Endothelial cell of umbilical vein (primary cell): Measurements from ENCODE around the gene BCL7C.

Experiments
- GATA2 ChIP-seq: IDR thresholded peaks from 2 replicates; pipeline ENCODE4 v1.7.0; 2011; ENCODE audit warnings: low read depth, mild to moderate bottlenecking, moderate library complexity, mixed read lengths, low read length; ENCODE audit not compliant: insufficient read length, insufficient read depth
- JUN ChIP-seq: IDR thresholded peaks from 2 replicates; pipeline ENCODE4 v1.6.1; 2011; ENCODE audit warnings: borderline replicate concordance, low read depth; ENCODE audit not compliant: insufficient read length, insufficient read depth
- MYC ChIP-seq: IDR thresholded peaks from one replicate; pipeline ENCODE4 v1.6.1; 2011; ENCODE audit warnings: mild to moderate bottlenecking, low read depth, low read length
- POLR2A ChIP-seq: IDR thresholded peaks from 2 replicates; pipeline ENCODE4 v1.6.1; 2012; ENCODE audit warnings: low read depth, mild to moderate bottlenecking, control low read depth, low read length
- POLR2AphosphoS5 ChIP-seq: IDR thresholded peaks from 2 replicates; pipeline ENCODE4 v1.6.1; 2012; ENCODE audit warnings: low read depth, mild to moderate bottlenecking, control low read depth, low read length, moderate library complexity; ENCODE audit not compliant: insufficient read depth
- TF ChIP-seq, protein P1 (sequence below), 2 donors: IDR thresholded peaks; 1 replicate in 1 of 2; 2 replicates in 1 of 2; pipeline ENCODE4 v1.5.1; 2011; ENCODE audit warnings: low read length in 2 of 2, mild to moderate bottlenecking in 2 of 2, moderate library complexity in 2 of 2, control low read depth in 1 of 2, inconsistent platforms in 1 of 2, low read depth in 1 of 2; ENCODE audit not compliant: insufficient read depth in 1 of 2; ENCODE audit errors: extremely low read depth in 1 of 2
- TF ChIP-seq, protein P2 (sequence below): IDR thresholded peaks from 2 replicates; pipeline ENCODE4 v1.6.1; 2011; ENCODE audit not compliant: insufficient read depth, insufficient read length

DNA sequence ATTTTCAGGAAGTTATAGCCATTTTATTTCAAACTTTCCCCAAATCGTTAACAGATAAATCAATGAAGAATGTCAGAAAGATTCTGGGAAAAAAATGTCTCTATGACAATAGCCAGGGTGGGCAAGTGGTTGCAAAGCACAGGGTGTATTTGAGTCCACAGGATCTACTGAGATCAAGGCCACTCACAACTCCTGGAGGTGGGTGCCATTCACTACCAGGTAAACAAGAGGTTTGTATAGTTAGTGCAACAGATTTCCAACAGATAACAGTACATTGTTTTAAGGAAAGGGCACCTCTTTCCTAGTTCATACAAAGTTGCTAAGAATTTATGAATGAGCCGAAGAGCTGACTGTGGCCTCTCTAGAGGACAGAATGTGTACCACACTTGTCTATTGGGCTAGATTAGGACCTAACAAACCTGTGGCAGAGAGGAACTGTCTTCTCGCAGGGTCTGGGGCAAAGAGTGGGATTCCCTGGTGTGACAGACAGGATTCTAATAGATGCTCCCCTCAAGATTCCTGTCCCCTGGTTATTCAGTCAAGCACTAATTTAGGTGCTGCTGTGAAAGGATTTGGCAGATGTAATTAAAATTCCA is 54.9 kb downstream of the BCL7C start:
- TF ChIP-seq, protein P1, sequence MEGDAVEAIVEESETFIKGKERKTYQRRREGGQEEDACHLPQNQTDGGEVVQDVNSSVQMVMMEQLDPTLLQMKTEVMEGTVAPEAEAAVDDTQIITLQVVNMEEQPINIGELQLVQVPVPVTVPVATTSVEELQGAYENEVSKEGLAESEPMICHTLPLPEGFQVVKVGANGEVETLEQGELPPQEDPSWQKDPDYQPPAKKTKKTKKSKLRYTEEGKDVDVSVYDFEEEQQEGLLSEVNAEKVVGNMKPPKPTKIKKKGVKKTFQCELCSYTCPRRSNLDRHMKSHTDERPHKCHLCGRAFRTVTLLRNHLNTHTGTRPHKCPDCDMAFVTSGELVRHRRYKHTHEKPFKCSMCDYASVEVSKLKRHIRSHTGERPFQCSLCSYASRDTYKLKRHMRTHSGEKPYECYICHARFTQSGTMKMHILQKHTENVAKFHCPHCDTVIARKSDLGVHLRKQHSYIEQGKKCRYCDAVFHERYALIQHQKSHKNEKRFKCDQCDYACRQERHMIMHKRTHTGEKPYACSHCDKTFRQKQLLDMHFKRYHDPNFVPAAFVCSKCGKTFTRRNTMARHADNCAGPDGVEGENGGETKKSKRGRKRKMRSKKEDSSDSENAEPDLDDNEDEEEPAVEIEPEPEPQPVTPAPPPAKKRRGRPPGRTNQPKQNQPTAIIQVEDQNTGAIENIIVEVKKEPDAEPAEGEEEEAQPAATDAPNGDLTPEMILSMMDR (IDR thresholded peaks at IDR 0.05; ENCODE audit: extremely low read depth in 1 of 2, insufficient read depth in 1 of 2, low read depth in 1 of 2, low read length in 2 of 2): no peak
- TF ChIP-seq POLR2A (no peak), JUN (no peak), MYC (no peak), POLR2AphosphoS5 (no peak), GATA2 (no peak)
- TF ChIP-seq, protein P2, sequence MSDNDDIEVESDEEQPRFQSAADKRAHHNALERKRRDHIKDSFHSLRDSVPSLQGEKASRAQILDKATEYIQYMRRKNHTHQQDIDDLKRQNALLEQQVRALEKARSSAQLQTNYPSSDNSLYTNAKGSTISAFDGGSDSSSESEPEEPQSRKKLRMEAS: no peak
